H1 (cell line): ENCODE results near the gene FAT1. TPM values are rescaled to one million over a fixed set of nuclear protein-coding genes. Genes with fewer than 3 reads are reported as not detected.

ENCODE experiments used
- CHD1 ChIP-seq: IDR thresholded peaks from 2 replicates; pipeline ENCODE4 v1.6.1; 2012; ENCODE audit warnings: low read depth, low read length, improper control_type of control experiment
- HDAC2 ChIP-seq, 2 experiments: fragments of 300-600 bp in 1 of 2; sonication (generic) in 1 of 2; IDR thresholded peaks; 2 replicates each; pipeline ENCODE4 v1.6.1; 2011 to 2012; ENCODE audit warnings: low read depth in 2 of 2, low read length in 2 of 2, mild to moderate bottlenecking in 2 of 2, moderate library complexity in 2 of 2, borderline replicate concordance in 1 of 2, inconsistent platforms in 1 of 2
- JUND ChIP-seq: IDR thresholded peaks from 2 replicates; pipeline ENCODE4 v1.6.1; 2011; ENCODE audit warnings: mild to moderate bottlenecking, improper control_type of control experiment, low read length
- NRF1 ChIP-seq: IDR thresholded peaks from 2 replicates; pipeline ENCODE4 v1.6.1; 2011; ENCODE audit warnings: mild to moderate bottlenecking, low read depth, low read length, improper control_type of control experiment
- RFX5 ChIP-seq: IDR thresholded peaks from 2 replicates; pipeline ENCODE4 v1.6.1; 2011; ENCODE audit warnings: low read depth, low read length, improper control_type of control experiment, borderline replicate concordance
- SP2 ChIP-seq: IDR thresholded peaks from 2 replicates; pipeline ENCODE4 v1.6.1; 2012; ENCODE audit warnings: mild to moderate bottlenecking, low read length, inconsistent platforms
- polyA plus RNA-seq, 7 experiments: library from polyadenylated mRNA; depleted of rRNA in 3 of 7; stranded (reverse) in 5 of 7; unstranded in 2 of 7; fragments of >200 nt in 5 of 7; fragments of 200-250 nt in 2 of 7; gene quantifications; 1 replicate in 5 of 7; 2 replicates in 1 of 7; 4 replicates in 1 of 7; pipeline versions ENCODE4 v1.2.1 to v1.2.3, GENCODE V29; 2011 to 2013; ENCODE audit warnings: missing spikeins in 2 of 7, mixed read lengths in 2 of 7
- total RNA-seq: library from RNA; stranded (reverse); fragmentation: NEBNext Ultra II Directional; extraction: Animal tissue kit (Norgen Biotek cat#: 25700); gene quantifications from 2 replicates; pipeline ENCODE4 v1.2.1, GENCODE V29; 2021
- TF ChIP-seq, protein P1 (sequence below): IDR thresholded peaks from 2 replicates; pipeline ENCODE4 v1.6.1; 2012; ENCODE audit warnings: inconsistent platforms

The FAT1 gene
- total and polyA plus RNA-seq, 2 of the 8 experiments (the other 6 are each of a cell fraction or from before 2014, with no cell fraction given): 94.4 to 137 TPM

DNA sequence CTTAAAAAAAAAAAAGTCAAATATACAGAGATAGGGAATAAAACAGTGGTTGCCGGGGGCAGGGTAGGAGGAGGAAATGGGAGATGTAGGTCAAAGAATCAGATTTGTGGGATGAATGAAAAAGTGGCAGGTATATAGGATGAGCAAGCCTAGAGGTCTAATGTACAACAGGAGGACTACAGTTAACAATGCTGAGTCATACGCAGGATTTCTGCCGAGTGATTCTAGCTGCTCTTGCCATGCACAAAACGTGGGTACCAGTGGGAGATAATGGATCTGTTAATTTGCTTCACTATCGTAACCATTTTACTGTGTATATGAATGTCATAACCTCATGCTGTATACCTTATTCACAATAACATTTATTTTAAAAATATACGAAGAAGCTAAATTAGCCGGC is 157.6 kb downstream of the FAT1 start (continued):
- TF ChIP-seq, protein P1, sequence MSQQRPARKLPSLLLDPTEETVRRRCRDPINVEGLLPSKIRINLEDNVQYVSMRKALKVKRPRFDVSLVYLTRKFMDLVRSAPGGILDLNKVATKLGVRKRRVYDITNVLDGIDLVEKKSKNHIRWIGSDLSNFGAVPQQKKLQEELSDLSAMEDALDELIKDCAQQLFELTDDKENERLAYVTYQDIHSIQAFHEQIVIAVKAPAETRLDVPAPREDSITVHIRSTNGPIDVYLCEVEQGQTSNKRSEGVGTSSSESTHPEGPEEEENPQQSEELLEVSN: no peak
- TF ChIP-seq RFX5 (no peak), HDAC2 (IDR thresholded peaks at IDR 0.05; ENCODE audit: borderline replicate concordance in 1 of 2, low read depth in 2 of 2, low read length in 2 of 2) (no peak), NRF1 (no peak), SP2 (no peak), JUND (no peak), CHD1 (no peak)
- TF ChIP-seq, all 59 proteins: peak for 0
